Lung (tissue), 16 donors: ENCODE results near the gene GPR37. TPM values are rescaled to one million over a fixed set of nuclear protein-coding genes. Genes with fewer than 3 reads are reported as not detected.
A peak's percentile ranks its signal among the peaks of the same experiment; 100 is the strongest.

Experiments
- ATAC-seq: fragments of 200-7000 bp; cut with Tn5 transposase; one replicate; pipeline ENCODE4 v1.9.1; 2020; ENCODE audit warnings: moderate number of reproducible peaks; ENCODE audit not compliant: insufficient read depth, low FRiP score
- DNase-seq, 3 donors: peaks; one replicate each; pipeline ENCODE4 v3.0.0-alpha.2; 2013 to 2017
- H3K27ac ChIP-seq, 2 donors: one replicate each; pipeline ENCODE4 v1.5.1; 2013; ENCODE audit warnings: mild to moderate bottlenecking in 2 of 2, moderate library complexity in 2 of 2, control low read depth in 1 of 2, inconsistent platforms in 1 of 2, low read depth in 1 of 2, low read length in 1 of 2
- H3K27me3 ChIP-seq, 3 donors: one replicate each; pipeline ENCODE4 v1.5.1; 2013; ENCODE audit warnings: low read length in 2 of 3; ENCODE audit not compliant: control insufficient read depth in 3 of 3, insufficient read depth in 3 of 3
- H3K36me3 ChIP-seq, 4 donors: one replicate each; pipeline ENCODE4 v1.5.1; 2013; ENCODE audit warnings: low read length in 4 of 4, mild to moderate bottlenecking in 1 of 4, moderate library complexity in 1 of 4; ENCODE audit not compliant: control insufficient read depth in 4 of 4, insufficient read depth in 4 of 4
- H3K4me1 ChIP-seq, 5 donors: one replicate each; pipeline ENCODE4 v1.5.1; 2013; ENCODE audit warnings: low read length in 5 of 5, mild to moderate bottlenecking in 2 of 5, moderate library complexity in 1 of 5; ENCODE audit not compliant: control insufficient read depth in 5 of 5, insufficient read depth in 5 of 5
- H3K4me3 ChIP-seq: one replicate; pipeline ENCODE4 v1.5.1; 2013; ENCODE audit warnings: mild to moderate bottlenecking, control low read depth, moderate library complexity
- H3K9ac ChIP-seq, 2 donors: one replicate each; pipeline ENCODE4 v1.5.1; 2013; ENCODE audit warnings: low read length in 2 of 2, control low read depth in 1 of 2; ENCODE audit not compliant: insufficient read depth in 1 of 2
- H3K9me3 ChIP-seq, 4 donors: one replicate each; pipeline ENCODE4 v1.5.1; 2013; ENCODE audit warnings: low read length in 3 of 4, mild to moderate bottlenecking in 1 of 4, moderate library complexity in 1 of 4; ENCODE audit not compliant: control insufficient read depth in 4 of 4, insufficient read depth in 3 of 4
- WGBS, 2 donors: extraction: QIAGEN DNeasy Blood & Tissue Kit; methylation state at CpG; one replicate each; pipeline ENCODE4 v1.1.7; 2013; 5-methylcytosine and 5-hydroxymethylcytosine counted together
- long read RNA-seq, 5 donors: transcript quantifications; one replicate each; lab custom pipeline, GENCODE V29; 2026
- polyA plus RNA-seq, 2 donors: library from polyadenylated mRNA; stranded (reverse); fragments of 200-250 nt; gene quantifications; one replicate each; pipeline ENCODE4 v1.2.1, GENCODE V29; 2013
- total RNA-seq, 2 donors: library from RNA; depleted of rRNA in 1 of 2; stranded (reverse); fragments of >200 nt in 1 of 2; gene quantifications; one replicate each; pipeline ENCODE4 v1.2.1, GENCODE V29; 2014 to 2021
- TF ChIP-seq, protein P1 (sequence below): IDR thresholded peaks from 2 replicates; pipeline ENCODE4 v1.5.1; 2012; ENCODE audit warnings: mild to moderate bottlenecking; ENCODE audit errors: control extremely low read depth, extremely low read depth
- donor health status: control.
- donor health status: control.
- donor health status: Bipolar disorder and iron deficiency.
- donor health status: healthy.
- donor health status: DM: yes; HTN: yes; CAD: no.

Gene GPR37, protein sequence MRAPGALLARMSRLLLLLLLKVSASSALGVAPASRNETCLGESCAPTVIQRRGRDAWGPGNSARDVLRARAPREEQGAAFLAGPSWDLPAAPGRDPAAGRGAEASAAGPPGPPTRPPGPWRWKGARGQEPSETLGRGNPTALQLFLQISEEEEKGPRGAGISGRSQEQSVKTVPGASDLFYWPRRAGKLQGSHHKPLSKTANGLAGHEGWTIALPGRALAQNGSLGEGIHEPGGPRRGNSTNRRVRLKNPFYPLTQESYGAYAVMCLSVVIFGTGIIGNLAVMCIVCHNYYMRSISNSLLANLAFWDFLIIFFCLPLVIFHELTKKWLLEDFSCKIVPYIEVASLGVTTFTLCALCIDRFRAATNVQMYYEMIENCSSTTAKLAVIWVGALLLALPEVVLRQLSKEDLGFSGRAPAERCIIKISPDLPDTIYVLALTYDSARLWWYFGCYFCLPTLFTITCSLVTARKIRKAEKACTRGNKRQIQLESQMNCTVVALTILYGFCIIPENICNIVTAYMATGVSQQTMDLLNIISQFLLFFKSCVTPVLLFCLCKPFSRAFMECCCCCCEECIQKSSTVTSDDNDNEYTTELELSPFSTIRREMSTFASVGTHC
- 1 to 10 TPM; 1.1 to 2.8 TPM for total RNA-seq
- polyA plus RNA-seq: under 1 TPM; 0.08 to 0.78 TPM
- long read RNA-seq, donor 1, partial matches to known transcripts: 0 of 2 reads
- long read RNA-seq, donor 1, other reads (novel, unspliced or antisense): 0 of 2 reads
- long read RNA-seq, donor 2, partial matches to known transcripts: 0 of 2 reads
- long read RNA-seq, donor 2, other reads (novel, unspliced or antisense): 0 of 2 reads
- long read RNA-seq, donor 3, partial matches to known transcripts: 0 of 3 reads
- long read RNA-seq, donor 3, other reads (novel, unspliced or antisense): 0 of 3 reads
- long read RNA-seq, donor 4: 0 reads
- long read RNA-seq, donor 5, partial matches to known transcripts: 0 of 2 reads
- long read RNA-seq, donor 5, other reads (novel, unspliced or antisense): 0 of 2 reads

DNA sequence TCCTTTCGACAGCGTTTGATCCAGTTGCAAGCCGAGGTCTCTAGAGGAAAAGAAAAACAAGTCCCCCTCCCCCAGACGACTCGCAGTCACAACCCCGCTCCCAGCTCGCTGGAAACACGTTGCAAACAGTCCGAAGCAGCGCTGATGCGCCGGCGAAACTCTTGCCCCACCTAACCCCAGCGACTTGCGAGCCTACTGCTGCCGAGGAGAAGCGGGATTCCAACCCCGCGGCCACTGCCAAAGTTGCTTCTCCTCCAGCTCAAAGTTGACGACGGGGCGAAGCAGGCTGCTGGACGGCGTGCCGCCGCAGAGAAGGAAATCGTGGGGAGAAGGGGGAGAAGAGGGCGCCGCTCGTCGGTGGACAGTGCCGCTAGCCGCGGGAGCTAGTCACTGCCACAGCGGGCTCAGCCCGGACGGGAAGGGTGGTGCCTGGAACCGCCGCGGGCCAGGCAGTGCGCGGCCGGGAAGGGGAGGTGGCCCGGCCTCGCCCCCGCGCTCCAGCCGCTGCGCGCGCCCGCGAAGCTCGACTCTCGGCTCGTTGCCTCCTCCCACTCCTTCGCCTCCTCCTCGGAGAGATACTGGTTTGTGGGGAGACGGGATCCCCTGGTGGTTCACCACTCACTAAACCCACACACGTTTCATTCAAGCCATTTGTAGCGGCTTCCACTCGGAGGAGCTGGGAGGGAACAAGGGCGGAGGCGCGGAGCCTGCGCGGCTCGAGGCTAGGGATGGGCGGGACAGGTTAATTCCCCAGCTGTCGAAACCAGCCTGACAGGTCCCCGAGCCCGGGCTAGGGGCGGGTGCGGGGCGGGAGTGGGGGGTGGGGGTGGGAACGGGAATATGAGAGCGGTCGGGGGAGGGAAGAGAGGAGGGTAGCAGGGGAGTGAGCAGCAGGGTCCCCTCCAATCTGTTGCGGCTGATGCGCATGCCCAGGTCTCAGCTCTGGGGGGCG lies at the start of gene GPR37:
GPR37 (minus strand) TSS at position 392 of the 952 bp plus-strand sequence. CDS start 816 bp downstream, outside the sequence.
- Histone ChIP-seq H3K36me3 (no peaks in the 10 kb centered on the region), H3K27me3 (peaks cover 4 to 13% (median 7%) of the 10 kb centered on the region in 3 donors), H3K27ac (no peak within 1 kb of the TSS), H3K9ac (peak within 1 kb of the TSS in 1 of 2 donors; percentile 53), H3K4me3 (peak within 1 kb of the TSS; percentile 56), H3K9me3 (peaks cover 0 to 22% (median 1%) of the 10 kb centered on the region in 4 donors), H3K4me1 (peaks cover 0 to 21% (median 9%) of the 10 kb centered on the region in 5 donors)
- DNase-seq: peak; percentile 87 to 92 (median 87)
- ATAC-seq: peak; percentile 88
- 2 to 3% methylated on average over 62 to 81 of the region's 81 CpGs for WGBS, 2 donors
- TF ChIP-seq, protein P1, sequence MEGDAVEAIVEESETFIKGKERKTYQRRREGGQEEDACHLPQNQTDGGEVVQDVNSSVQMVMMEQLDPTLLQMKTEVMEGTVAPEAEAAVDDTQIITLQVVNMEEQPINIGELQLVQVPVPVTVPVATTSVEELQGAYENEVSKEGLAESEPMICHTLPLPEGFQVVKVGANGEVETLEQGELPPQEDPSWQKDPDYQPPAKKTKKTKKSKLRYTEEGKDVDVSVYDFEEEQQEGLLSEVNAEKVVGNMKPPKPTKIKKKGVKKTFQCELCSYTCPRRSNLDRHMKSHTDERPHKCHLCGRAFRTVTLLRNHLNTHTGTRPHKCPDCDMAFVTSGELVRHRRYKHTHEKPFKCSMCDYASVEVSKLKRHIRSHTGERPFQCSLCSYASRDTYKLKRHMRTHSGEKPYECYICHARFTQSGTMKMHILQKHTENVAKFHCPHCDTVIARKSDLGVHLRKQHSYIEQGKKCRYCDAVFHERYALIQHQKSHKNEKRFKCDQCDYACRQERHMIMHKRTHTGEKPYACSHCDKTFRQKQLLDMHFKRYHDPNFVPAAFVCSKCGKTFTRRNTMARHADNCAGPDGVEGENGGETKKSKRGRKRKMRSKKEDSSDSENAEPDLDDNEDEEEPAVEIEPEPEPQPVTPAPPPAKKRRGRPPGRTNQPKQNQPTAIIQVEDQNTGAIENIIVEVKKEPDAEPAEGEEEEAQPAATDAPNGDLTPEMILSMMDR: no peak

DNA sequence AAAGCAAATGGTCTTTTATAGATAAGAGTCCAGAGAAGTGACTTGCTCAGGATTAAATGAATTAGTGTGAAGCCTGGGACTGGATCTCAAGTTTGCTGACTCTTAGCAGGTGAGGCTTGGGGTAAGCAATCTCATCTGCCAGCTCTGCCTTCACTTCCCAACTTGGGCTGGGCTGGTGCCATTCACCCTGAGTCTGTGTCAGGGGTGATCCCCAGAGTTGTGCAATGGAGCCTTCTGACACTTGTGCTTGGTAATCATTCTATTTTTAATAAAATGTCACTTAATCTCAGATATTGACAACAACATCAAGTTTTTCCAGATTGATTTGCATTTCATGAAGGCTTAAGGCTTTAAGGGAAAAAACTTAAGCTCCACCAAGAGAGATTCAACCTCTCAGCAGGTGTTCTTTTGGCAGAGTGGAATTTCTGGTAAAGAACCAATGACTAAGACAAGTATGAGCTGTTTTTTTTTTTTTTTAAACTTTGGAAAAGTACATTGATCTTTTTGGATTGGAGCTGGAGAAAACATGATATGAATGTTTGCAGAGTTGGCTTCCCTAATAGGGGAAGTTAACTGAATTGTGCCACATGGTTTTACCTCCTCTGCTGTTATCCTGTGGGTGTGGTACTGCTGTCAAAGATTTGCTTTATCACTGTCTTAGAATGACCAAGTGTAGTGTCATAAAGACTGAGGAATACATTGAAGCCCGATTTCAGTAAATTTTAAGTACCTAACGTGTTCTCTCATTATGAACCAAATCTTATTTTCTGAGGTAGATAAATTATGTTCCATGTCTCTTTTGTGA lies 48.6 kb upstream of the GPR37 start:
- H3K27me3 ChIP-seq: no peaks in the 10 kb centered on the region
- WGBS, 2 donors: 84 to 86% methylated on average over 2 of the region's 2 CpGs
- no peaks in the 10 kb centered on the region for H3K4me1 ChIP-seq
- no peak overlapping the region for H3K9ac ChIP-seq
- no peak overlapping the region for H3K4me3 ChIP-seq
- H3K9me3 ChIP-seq: no peaks in the 10 kb centered on the region
- TF ChIP-seq, protein P1: no peak
- ATAC-seq (no peak), DNase-seq (no peak)
- no peak overlapping the region for H3K27ac ChIP-seq
- no peaks in the 10 kb centered on the region for H3K36me3 ChIP-seq

DNA sequence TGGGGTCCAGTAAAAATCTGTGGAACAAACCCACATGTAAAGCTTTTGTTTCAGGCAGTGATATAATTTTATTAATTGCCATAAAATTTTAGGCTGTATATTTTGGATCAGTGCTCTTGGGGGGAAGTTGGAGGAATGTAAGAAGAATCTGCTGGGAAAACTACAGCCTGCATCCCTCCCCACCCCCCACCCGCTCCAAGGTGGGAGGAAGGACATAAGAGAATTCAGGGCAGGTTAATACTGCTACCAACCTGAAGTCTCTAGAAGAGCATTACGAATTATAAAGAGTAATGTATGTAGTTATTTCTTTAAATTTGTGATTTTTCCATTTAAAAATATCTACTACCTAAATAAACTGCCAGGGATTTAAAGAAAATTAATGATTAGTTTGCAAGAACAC lies 47.2 kb upstream of the GPR37 start:
- WGBS, 2 donors: 86 to 89% methylated on average over 2 of the region's 2 CpGs

More for the DNA sequence above, 47.2 kb upstream of the GPR37 start:
- H3K4me1 ChIP-seq: no peaks in the 10 kb centered on the region
- no peaks in the 10 kb centered on the region for H3K27me3 ChIP-seq
- no peak for ATAC-seq
- TF ChIP-seq, protein P1: no peak
- H3K9me3 ChIP-seq: no peaks in the 10 kb centered on the region
- H3K4me3 ChIP-seq: no peak overlapping the region
- DNase-seq: no peak
- no peak overlapping the region for H3K9ac ChIP-seq
- H3K27ac ChIP-seq: no peak overlapping the region
- no peaks in the 10 kb centered on the region for H3K36me3 ChIP-seq
